HG03460 (cell line): ENCODE measurements around the gene MTF2.
"Not testable (repeated sequence)": the region's sequence is repeated elsewhere in the genome, so short reads cannot be mapped to it uniquely, and the experiment has no call there.

Experiments used
- ATAC-seq: cut with Tn5 transposase; IDR thresholded peaks from one replicate; pipeline ENCODE4 v1.9.1; 2021; ENCODE audit not compliant: unreplicated experiment

The MTF2 gene

GRCh38 chr1:93137604-93138292, 58.7 kb downstream of the MTF2 start:
- ATAC-seq: no peak

DNA sequence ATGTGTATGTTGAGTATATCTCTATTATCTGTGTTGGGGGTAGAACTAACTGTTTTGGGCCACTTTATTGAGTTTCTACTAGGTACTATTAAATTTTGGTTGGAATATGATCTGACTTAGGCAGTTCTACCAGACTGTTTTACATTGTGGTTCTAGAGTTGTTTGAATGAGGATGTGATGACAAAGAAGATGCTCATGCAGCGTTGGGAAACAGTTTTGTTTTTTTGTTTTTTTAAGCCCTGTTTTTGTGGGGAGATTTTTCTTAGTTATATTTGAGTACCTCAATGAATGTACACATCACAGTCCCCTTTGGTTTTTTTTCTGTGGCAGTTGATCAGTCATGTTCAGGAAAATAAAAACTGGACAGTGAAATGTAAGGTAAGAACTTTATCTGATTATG, 61.0 kb downstream of the MTF2 start:
- no peak for ATAC-seq

DNA sequence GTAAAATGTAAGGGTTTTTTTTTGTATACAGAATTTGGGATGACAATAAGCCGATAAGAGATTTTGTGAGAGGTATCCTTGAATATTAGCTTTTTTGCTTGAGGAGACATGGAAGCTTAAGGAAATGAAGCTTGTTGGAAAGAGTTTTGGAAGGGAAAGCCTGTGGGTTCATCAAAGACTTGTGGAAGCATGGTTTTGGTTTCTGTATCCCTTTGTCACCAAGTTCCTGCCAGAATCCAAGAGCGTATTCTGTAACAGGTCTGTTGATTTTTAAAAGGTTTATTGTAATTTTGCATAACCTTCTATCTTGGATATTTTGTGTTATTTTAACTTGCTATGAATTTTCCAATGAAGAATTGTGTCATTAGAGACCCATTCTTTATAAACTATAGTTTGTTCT, 63.1 kb downstream of the MTF2 start:
- ATAC-seq: no peak

DNA sequence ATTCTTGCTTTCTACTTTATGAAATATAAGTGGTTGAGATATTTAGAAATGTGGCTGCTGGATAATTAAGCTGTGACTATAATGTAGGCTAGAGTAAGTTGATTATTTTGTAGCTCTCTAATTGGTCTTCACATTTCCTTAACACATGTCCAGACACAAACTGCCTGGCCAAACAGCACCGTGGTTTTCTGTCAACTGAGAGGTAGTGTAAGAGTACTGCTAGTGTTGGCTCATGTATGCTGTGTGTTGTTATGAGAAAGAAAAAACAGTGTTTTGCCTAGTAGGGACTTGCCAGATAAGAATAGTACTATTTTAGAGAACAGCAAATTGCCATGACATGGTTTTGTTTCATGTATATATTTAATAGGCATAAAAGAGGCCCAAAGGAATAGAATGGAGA, 64.1 kb downstream of the MTF2 start:
- no peak for ATAC-seq

- ATAC-seq: no peak
Observed at GRCh38 chr1:93143769-93144168, 64.7 kb downstream of the MTF2 start.

GRCh38 chr1:93148001-93148400, 68.9 kb downstream of the MTF2 start:
- no peak for ATAC-seq

GRCh38 chr1:93150729-93151128, 71.6 kb downstream of the MTF2 start:
- no peak for ATAC-seq

DNA sequence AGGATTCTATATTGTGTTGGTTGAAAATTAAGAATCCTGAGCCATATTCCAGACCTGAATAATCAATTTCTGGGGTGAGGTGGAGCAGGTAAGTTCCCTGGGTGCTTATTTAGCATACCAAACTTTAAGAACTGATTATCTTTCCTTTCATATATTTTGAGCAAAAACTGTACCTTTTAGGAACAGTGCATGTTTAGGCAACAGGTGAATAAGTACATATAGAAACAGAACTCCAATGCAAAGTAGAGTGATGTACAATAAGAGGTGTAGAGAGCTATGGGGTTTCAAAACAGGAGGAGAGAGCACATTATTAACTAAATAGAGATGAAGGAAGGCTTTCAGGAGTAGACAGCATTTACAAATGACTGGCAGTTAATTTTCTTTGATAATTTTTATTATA, 72.4 kb downstream of the MTF2 start:
- no peak for ATAC-seq

DNA sequence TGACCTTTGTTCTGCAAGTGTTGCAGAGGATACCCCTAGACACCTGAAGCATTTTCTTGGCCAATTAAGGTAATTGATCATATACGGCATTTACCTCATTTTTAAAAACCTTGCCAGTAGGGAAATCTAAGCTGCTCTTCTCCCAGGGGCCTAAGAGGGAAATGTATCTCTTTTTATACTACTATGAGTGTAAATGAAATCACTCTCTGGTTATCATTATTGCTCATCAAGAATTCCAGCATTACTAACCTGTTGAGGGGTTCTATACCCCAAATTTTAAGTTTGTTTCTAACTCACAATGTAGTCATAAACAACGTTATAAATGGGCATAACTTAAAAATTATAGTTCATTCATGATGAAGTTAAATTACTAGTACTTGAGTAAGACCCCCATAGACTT, 73.8 kb downstream of the MTF2 start:
- no peak for ATAC-seq

GRCh38 chr1:93154898-93155297, 75.8 kb downstream of the MTF2 start:
- no peak for ATAC-seq

DNA sequence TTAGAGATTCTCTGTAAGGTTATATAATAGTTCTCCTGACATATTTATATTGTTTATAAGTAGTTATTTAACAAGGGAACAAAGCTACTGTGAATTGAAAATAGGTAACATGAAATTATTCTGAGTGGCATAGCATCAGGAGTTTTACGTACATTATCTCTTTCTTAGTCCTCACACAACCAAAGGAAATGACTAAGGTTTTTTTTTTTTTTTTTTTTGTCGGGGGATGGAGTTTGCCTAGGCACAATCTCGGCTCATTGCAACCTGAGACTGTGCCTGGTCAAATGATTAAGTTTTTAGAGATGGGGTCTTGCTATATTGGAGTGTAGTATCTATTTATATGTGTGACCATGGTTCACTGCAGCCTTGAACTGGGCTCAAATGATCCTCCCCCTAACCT, 76.3 kb downstream of the MTF2 start:
- ATAC-seq: no peak

DNA sequence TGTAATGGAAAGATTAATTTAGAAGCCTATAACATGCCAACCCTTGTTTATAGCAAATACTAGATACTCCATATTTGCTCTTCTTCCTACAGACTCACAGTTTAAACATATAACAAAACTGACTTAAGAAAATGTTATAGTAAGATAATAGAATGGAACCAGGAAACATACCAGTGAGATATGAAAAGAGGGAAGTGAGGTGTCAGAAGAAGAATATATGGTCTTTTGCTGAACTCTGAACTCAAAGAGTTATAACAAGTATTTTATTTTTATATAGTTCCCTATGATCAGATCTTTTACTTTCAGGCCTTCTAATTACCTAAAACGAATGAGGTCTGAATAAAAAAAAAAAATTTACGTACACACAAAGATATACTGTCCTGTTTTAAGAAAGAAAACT, 80.3 kb downstream of the MTF2 start:
- no peak for ATAC-seq

DNA sequence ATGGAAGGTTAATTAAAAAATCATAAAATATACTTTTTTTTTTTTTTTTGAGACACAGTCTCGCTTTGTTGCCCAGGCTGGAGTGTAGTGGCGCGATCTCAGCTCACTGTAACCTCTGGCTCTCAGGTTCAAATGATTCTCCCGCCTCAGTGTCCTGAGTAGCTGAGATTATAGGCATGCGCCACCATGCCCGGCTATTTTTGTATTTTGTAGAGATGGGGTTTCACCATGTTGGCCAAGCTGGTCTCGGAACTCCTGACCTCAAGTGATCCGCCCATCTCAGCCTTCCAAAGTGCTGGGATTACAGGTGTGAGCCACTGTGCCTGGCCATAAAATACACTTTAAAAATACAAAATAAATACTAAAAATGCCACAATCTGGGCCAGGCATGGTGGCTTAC, 84.2 kb downstream of the MTF2 start:
- not testable (repeated sequence) for ATAC-seq

DNA sequence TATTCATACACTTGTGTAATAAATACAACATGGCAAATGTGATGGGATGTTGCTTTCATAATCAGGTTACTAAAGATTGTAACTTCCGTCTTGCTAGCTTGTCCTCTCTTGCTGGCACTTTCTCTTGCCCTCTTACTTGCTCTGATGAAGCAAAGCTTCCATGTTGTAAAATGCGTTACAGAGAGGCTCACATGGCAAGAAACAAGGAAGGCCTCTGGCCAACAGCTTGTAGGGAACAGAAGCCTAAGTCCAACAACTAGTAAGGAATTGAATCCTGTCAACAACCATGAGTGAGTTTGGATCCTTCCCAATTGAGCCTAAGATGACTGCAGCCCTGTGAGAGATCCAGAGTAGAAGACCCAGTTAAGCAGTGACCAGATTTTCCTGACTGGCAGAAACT, 85.7 kb downstream of the MTF2 start:
- no peak for ATAC-seq

DNA sequence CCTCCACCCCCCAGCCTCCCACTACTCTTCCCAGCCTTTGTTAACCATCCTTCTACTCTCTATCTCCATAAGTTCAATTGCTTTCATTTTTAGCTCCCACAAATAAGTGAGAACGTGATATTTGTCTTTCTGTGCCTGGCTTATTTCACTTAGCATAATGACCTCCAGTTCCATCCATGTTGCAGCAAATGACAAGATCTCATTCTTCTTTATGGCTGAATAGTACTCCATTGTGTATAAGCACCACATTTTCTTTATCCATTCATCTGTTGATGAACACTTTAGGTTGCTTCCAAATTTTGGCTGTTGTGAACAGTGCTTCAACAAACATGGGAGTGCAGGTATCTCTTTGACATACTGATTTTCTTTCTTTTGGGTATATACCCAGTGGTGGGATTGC, 86.8 kb downstream of the MTF2 start:
- ATAC-seq: not testable (repeated sequence)

DNA sequence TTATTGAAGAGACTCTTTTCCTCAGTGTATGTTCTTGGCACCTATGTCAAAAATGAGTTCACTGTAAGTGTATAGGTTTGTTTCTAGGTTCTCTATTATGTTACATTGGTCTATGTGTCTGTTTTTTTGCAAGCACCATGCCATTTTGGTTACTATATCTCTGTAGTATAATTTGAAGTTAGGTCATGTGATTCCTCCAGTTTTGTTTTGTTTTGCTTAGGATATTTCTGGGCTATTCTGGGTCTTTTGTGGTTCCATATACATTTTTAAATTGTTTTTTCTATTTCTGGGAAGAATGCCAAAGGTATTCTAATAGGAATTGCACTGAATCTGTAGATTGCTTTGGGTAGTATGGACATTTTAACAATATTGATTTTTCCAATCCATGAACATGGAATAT, 87.9 kb downstream of the MTF2 start:
- no peak for ATAC-seq

GRCh38 chr1:93170141-93170678, 91.1 kb downstream of the MTF2 start:
- ATAC-seq: not testable (repeated sequence)

GRCh38 chr1:93171549-93172034, 92.5 kb downstream of the MTF2 start:
- no peak for ATAC-seq

GRCh38 chr1:93172778-93173177, 93.7 kb downstream of the MTF2 start:
- ATAC-seq: no peak

DNA sequence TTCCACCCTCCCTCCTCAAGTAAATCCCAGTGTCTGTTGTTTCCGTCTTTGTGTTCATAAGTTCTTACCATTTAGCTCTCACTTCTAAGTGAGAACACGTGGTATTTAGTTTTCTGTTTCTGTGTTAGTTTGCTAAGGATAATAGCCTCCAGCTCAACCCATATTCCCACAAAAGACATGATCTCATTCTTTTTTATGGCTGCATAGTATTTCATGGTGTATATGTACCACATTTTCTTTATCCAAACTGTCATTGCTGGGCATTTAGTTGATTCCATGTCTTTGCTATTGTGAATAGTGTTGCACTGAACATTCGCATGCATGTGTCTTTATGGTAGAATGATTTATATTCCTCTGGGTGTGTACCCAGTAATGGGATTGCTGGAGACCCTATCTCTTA, 95.6 kb downstream of the MTF2 start:
- ATAC-seq: not testable (repeated sequence)

DNA sequence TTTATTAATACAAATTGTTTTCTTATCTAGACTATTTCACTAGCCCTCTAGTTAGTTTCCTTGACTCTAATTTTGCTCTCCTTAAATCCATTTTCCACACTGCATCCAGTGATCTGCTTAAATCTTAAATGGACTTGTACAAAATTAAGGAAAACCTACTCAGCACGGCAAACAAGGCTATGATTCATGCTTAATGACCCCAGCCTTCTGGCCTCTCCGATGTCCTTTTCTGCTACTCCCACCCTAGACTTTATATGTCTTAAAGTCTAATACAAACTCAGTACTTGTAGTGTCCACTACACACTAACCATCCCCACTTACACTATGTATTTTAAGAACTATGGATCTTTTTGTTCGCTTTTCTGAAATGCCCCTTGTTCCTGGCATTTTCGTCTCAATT, 98.9 kb downstream of the MTF2 start:
- ATAC-seq: no peak

GRCh38 chr1:93178418-93178817, 99.3 kb downstream of the MTF2 start:
- no peak for ATAC-seq
